Sigmoid colon (tissue), 4 donors: Measurements from ENCODE around the gene BRD2.

Source experiments
- POLR2AphosphoS5 ChIP-seq, 4 donors: sonication (generic); formaldehyde crosslinking; IDR thresholded peaks; one replicate each; pipeline ENCODE4 v1.6.1; 2017; ENCODE audit warnings: antibody characterized with exemption in 4 of 4
- TF ChIP-seq, protein P1 (sequence below), 4 experiments: fragments of 450-650 bp in 3 of 4; fragments of 200-600 bp in 1 of 4; IDR thresholded peaks; one replicate each; pipeline ENCODE4 v1.5.1; 2016 to 2019; ENCODE audit warnings: antibody characterized with exemption in 4 of 4, mild to moderate bottlenecking in 3 of 4, moderate library complexity in 2 of 4

GRCh38 chr6:32967151-32968091 is 973 bp upstream of the BRD2 start:
- TF ChIP-seq, protein P1, sequence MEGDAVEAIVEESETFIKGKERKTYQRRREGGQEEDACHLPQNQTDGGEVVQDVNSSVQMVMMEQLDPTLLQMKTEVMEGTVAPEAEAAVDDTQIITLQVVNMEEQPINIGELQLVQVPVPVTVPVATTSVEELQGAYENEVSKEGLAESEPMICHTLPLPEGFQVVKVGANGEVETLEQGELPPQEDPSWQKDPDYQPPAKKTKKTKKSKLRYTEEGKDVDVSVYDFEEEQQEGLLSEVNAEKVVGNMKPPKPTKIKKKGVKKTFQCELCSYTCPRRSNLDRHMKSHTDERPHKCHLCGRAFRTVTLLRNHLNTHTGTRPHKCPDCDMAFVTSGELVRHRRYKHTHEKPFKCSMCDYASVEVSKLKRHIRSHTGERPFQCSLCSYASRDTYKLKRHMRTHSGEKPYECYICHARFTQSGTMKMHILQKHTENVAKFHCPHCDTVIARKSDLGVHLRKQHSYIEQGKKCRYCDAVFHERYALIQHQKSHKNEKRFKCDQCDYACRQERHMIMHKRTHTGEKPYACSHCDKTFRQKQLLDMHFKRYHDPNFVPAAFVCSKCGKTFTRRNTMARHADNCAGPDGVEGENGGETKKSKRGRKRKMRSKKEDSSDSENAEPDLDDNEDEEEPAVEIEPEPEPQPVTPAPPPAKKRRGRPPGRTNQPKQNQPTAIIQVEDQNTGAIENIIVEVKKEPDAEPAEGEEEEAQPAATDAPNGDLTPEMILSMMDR (IDR thresholded peaks at IDR 0.05): peak in 3 of 4 experiments; percentile 29 to 53 (median 49)
- peak in 1 of 4 donors; percentile 31 for TF ChIP-seq POLR2AphosphoS5 (IDR thresholded peaks at IDR 0.05)
